ENCODE data around the gene RETREG3. TPM values are rescaled to one million over a fixed set of nuclear protein-coding genes. Genes with fewer than 3 reads are reported as not detected.

Gene RETREG3
- total and polyA plus RNA-seq, 9 of the 15 experiments (the other 6 are each of a cell fraction or from before 2014, with no cell fraction given): 4.1 to 39.0 (median 16.9) TPM

- TF ChIP-seq SIX5 (IDR thresholded peaks at IDR 0.05; ENCODE audit: borderline replicate concordance in 1 of 2, insufficient read depth in 1 of 2, low read depth in 1 of 2, low read length in 2 of 2) (no peak), NCOA6 (IDR thresholded peaks at IDR 0.05) (no peak), CREB3 (tag; conservative IDR thresholded peaks at IDR 0.05; ENCODE audit: low read depth) (0 out of 2 replicates have a peak, but pooled peaks have one; percentile 64), ZMIZ1 (IDR thresholded peaks at IDR 0.05; ENCODE audit: low read depth in 2 of 2, low read length in 2 of 2) (no peak), ZBTB17 (CRISPR knock-in tag; IDR thresholded peaks at IDR 0.05) (no peak), ZZZ3 (IDR thresholded peaks at IDR 0.05) (peak; percentile 73), FOS (IDR thresholded peaks at IDR 0.05; ENCODE audit: extremely low read depth, insufficient read length) (peak; percentile 79), SP1 (CRISPR knock-in tag; IDR thresholded peaks at IDR 0.05) (no peak; the same call in 1 of the 2 replicates), TCF7L2 (IDR thresholded peaks at IDR 0.05; ENCODE audit: low read depth, low read length) (no peak), JUND (IDR thresholded peaks at IDR 0.05; ENCODE audit: borderline replicate concordance, low read depth, low read length) (peak; percentile 69; the same call in 1 of the 2 replicates), JUND (tag; IDR thresholded peaks at IDR 0.05; ENCODE audit: borderline replicate concordance, low read depth, low read length) (peak; percentile 3; the same call in 1 of the 3 replicates), ETS1 (conservative IDR thresholded peaks at IDR 0.05; ENCODE audit: control insufficient read depth, low read depth, low read length) (peak; percentile 64; the same call in 1 of the 2 replicates), ZBTB34 (CRISPR knock-in tag; IDR thresholded peaks at IDR 0.05) (no peak), ATF3 (IDR thresholded peaks at IDR 0.05) (no peak), ATF3 (CRISPR knock-in tag; conservative IDR thresholded peaks at IDR 0.05) (no peak), CBX8 (IDR thresholded peaks at IDR 0.05; ENCODE audit: borderline replicate concordance, extremely low read depth, low read depth, low read length, poor library complexity, severe bottlenecking) (no peak), CC2D1A (IDR thresholded peaks at IDR 0.05) (no peak)
Measured at GRCh38 chr17:42577532-42578281, 31.5 kb downstream of the RETREG3 start, which contains the start of gene PSMC3IP (continued).
